NB4 (cell line): ENCODE data around the gene ZNF548.

Experiments
- DNase-seq: peaks from one replicate; pipeline ENCODE4 v3.0.0; 2010; ENCODE audit warnings: low read depth
- H3K4me3 ChIP-seq: one replicate; pipeline ENCODE4 v1.5.1; 2011; ENCODE audit warnings: mild to moderate bottlenecking, low read depth, low read length, moderate library complexity
- POLR2A ChIP-seq: IDR thresholded peaks from 2 replicates; pipeline ENCODE4 v1.6.1; 2011; ENCODE audit warnings: mild to moderate bottlenecking; ENCODE audit not compliant: insufficient read length; ENCODE audit errors: extremely low read depth
- TF ChIP-seq, protein P1 (sequence below): IDR thresholded peaks from one replicate; pipeline ENCODE4 v1.5.1; 2012; ENCODE audit warnings: low read depth, low read length

Gene ZNF548

DNA sequence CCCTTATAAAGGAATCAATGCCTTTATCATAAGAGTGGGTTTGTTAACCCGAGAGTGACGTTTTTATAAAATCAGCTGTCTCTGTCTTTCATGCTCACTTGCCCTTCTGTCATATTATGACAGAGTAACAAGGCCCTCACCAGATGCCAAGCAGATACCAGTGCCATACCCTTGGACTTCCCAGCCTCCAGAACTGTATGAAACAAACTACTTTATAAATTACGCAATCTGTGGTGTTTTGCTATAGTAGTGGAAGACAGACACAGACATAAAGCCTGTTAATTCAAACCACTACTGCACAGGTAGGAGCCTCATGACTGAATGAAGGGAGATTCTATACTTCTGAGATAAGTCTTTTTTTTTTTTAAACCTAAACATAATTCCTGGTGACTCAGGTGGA is 62.7 kb downstream of the ZNF548 start:
- H3K4me3 ChIP-seq, result no peak overlapping the region
- TF ChIP-seq, protein P1, sequence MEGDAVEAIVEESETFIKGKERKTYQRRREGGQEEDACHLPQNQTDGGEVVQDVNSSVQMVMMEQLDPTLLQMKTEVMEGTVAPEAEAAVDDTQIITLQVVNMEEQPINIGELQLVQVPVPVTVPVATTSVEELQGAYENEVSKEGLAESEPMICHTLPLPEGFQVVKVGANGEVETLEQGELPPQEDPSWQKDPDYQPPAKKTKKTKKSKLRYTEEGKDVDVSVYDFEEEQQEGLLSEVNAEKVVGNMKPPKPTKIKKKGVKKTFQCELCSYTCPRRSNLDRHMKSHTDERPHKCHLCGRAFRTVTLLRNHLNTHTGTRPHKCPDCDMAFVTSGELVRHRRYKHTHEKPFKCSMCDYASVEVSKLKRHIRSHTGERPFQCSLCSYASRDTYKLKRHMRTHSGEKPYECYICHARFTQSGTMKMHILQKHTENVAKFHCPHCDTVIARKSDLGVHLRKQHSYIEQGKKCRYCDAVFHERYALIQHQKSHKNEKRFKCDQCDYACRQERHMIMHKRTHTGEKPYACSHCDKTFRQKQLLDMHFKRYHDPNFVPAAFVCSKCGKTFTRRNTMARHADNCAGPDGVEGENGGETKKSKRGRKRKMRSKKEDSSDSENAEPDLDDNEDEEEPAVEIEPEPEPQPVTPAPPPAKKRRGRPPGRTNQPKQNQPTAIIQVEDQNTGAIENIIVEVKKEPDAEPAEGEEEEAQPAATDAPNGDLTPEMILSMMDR, result no peak
- no peak for TF ChIP-seq POLR2A
- DNase-seq, result no peak
